Transverse colon (tissue), 4 donors: ENCODE data around the gene RBBP8. TPM values are rescaled to one million over a fixed set of nuclear protein-coding genes. Genes with fewer than 3 reads are reported as not detected.
"Not testable (repeated sequence)": the region's sequence is repeated elsewhere in the genome, so short reads cannot be mapped to it uniquely, and the experiment has no call there.

Experiments used
- DNase-seq: peaks from one replicate; pipeline ENCODE4 v3.0.0-alpha.2; 2019
- H3K27ac ChIP-seq, 4 donors: fragments of 200-600 bp; sonication (generic); 2 replicates each; pipeline ENCODE4 v1.5.1; 2016 to 2018; ENCODE audit warnings: inconsistent platforms in 4 of 4
- H3K27me3 ChIP-seq: fragments of 200-600 bp; sonication (generic); 2 replicates; pipeline ENCODE4 v1.5.1; 2017; ENCODE audit warnings: inconsistent platforms
- H3K36me3 ChIP-seq, 4 donors: fragments of 200-600 bp; sonication (generic); 2 replicates each; pipeline ENCODE4 v1.5.1; 2017 to 2019; ENCODE audit warnings: inconsistent platforms in 4 of 4
- H3K4me1 ChIP-seq, 4 donors: fragments of 200-600 bp; sonication (generic); 2 replicates each; pipeline ENCODE4 v1.5.1; 2017 to 2020; ENCODE audit warnings: inconsistent platforms in 4 of 4
- H3K4me3 ChIP-seq, 4 donors: fragments of 200-600 bp; sonication (generic); 1 replicate in 1 of 4; 2 replicates in 3 of 4; pipeline versions ENCODE4 v1.5.1 to v1.6.1; 2017 to 2019; ENCODE audit warnings: inconsistent platforms in 4 of 4
- H3K9me3 ChIP-seq, 2 donors: fragments of 200-600 bp; sonication (generic); 2 replicates each; pipeline ENCODE4 v1.5.1; 2017 to 2019; ENCODE audit warnings: inconsistent platforms in 2 of 2
- CTCF ChIP-seq, 5 experiments: fragments of 200-600 bp in 3 of 5; fragments of 450-650 bp in 2 of 5; sonication (generic) in 3 of 5; IDR thresholded peaks; 1 replicate in 2 of 5; 2 replicates in 3 of 5; pipeline ENCODE4 v1.5.1; 2016 to 2017; ENCODE audit warnings: antibody characterized with exemption in 5 of 5, inconsistent platforms in 3 of 5, mild to moderate bottlenecking in 2 of 5, moderate library complexity in 1 of 5
- EP300 ChIP-seq: sonication (generic); formaldehyde crosslinking; IDR thresholded peaks from one replicate; pipeline ENCODE4 v1.6.1; 2017; ENCODE audit warnings: antibody characterized with exemption, low read depth
- POLR2A ChIP-seq: fragments of 450-650 bp; IDR thresholded peaks from one replicate; pipeline ENCODE4 v1.6.1; 2016; ENCODE audit warnings: antibody characterized with exemption, mild to moderate bottlenecking, moderate library complexity
- POLR2AphosphoS5 ChIP-seq, 3 donors: sonication (generic); formaldehyde crosslinking; IDR thresholded peaks; one replicate each; pipeline ENCODE4 v1.6.1; 2016; ENCODE audit warnings: antibody characterized with exemption in 3 of 3
- WGBS, 2 donors: methylation state at CpG; one replicate each; pipeline ENCODE4 v1.1.5; 2018; ENCODE audit warnings: low coverage in 1 of 2; 5-methylcytosine and 5-hydroxymethylcytosine counted together
- in situ Hi-C, 4 donors: fragments of 200-750 bp; cut with MboI; loops; one replicate each; pipeline versions ENCODE4 v1.15.0 to v1.15.1; 2017; ENCODE audit warnings: low sequenced_read_pairs in 3 of 4, low pct_ligation_motif_present in 1 of 4, low pct_unique_long_range_greater_than_20kb in 1 of 4
- intact Hi-C: fragments of 100-400 bp; cut with DNase I; formaldehyde crosslinking; loops from one replicate; pipeline ENCODE4 v1.15.1; 2023; ENCODE audit warnings: low total_unique reads
- total RNA-seq, 4 donors: library from RNA; depleted of rRNA; stranded (reverse); fragments of >200 nt; gene quantifications; one replicate each; pipeline ENCODE4 v1.1.0, GENCODE V29; 2016

RBBP8 gene
- total RNA-seq, 4 donors from 2014 or later: 20.7 to 44.1 (median 38.6) TPM

GRCh38 chr18:22952525-22952924, 19.4 kb downstream of the RBBP8 start:
- H3K27me3 ChIP-seq: no peaks in the 10 kb centered on the region
- H3K4me1 ChIP-seq: no peaks in the 10 kb centered on the region
- 93 to 97% methylated on average over 3 of the region's 3 CpGs for WGBS, 2 donors
- in situ Hi-C loops: no loop called here
- intact Hi-C loops: no loop called here
- H3K9me3 ChIP-seq: no peaks in the 10 kb centered on the region
- H3K36me3 ChIP-seq: peaks cover 0 to 13% (median 3%) of the 10 kb centered on the region in 4 donors
- TF ChIP-seq POLR2AphosphoS5 (IDR thresholded peaks at IDR 0.05) (no peak), POLR2A (no peak), CTCF (IDR thresholded peaks at IDR 0.05) (no peak), EP300 (no peak)
- no peak overlapping the region for H3K4me3 ChIP-seq
- H3K27ac ChIP-seq: no peak overlapping the region
- no peak for DNase-seq

- H3K4me3 ChIP-seq, DNase-seq, H3K27me3 ChIP-seq, intact Hi-C loops, in situ Hi-C loops, H3K4me1 ChIP-seq, H3K27ac ChIP-seq, H3K9me3 ChIP-seq: not testable (repeated sequence)
- peaks cover 0 to 13% (median 3%) of the 10 kb centered on the region in 4 donors for H3K36me3 ChIP-seq
- 85 to 90% methylated on average over 2 to 4 of the region's 4 CpGs for WGBS, 2 donors
Measured at GRCh38 chr18:22953982-22954381, 20.9 kb downstream of the RBBP8 start.

GRCh38 chr18:22956226-22956625, 23.1 kb downstream of the RBBP8 start:
- Histone ChIP-seq H3K36me3 (peaks cover 0 to 5% (median 0%) of the 10 kb centered on the region in 4 donors), H3K27me3 (no peaks in the 10 kb centered on the region), H3K4me3 (no peak overlapping the region), H3K4me1 (no peaks in the 10 kb centered on the region), H3K9me3 (no peaks in the 10 kb centered on the region), H3K27ac (no peak overlapping the region)
- intact Hi-C loops (no loop called here), in situ Hi-C loops (no loop called here)
- DNase-seq: no peak
- TF ChIP-seq POLR2AphosphoS5 (IDR thresholded peaks at IDR 0.05) (no peak), EP300 (no peak), POLR2A (no peak)
- 94 to 100% methylated on average over 3 of the region's 3 CpGs for WGBS, 2 donors

GRCh38 chr18:22961156-22961555, 28.0 kb downstream of the RBBP8 start:
- no peaks in the 10 kb centered on the region for H3K9me3 ChIP-seq
- H3K4me1 ChIP-seq: no peaks in the 10 kb centered on the region
- WGBS, 2 donors: 95 to 100% methylated on average over 1 of the region's 1 CpG
- H3K27me3 ChIP-seq: no peaks in the 10 kb centered on the region
- no peaks in the 10 kb centered on the region for H3K36me3 ChIP-seq
- in situ Hi-C loops: no loop called here
- intact Hi-C loops: no loop called here
- no peak overlapping the region for H3K4me3 ChIP-seq
- no peak for TF ChIP-seq POLR2AphosphoS5 (IDR thresholded peaks at IDR 0.05)
- H3K27ac ChIP-seq: no peak overlapping the region
- DNase-seq: no peak

GRCh38 chr18:22962004-22962403, 28.9 kb downstream of the RBBP8 start:
- no peak for DNase-seq
- TF ChIP-seq CTCF (IDR thresholded peaks at IDR 0.05) (no peak), EP300 (no peak), POLR2AphosphoS5 (IDR thresholded peaks at IDR 0.05) (no peak), POLR2A (no peak)
- H3K27ac ChIP-seq: no peak overlapping the region
- H3K4me3 ChIP-seq: no peak overlapping the region
- in situ Hi-C loops (no loop called here), intact Hi-C loops (no loop called here)
- no peaks in the 10 kb centered on the region for H3K36me3 ChIP-seq
- no peaks in the 10 kb centered on the region for H3K4me1 ChIP-seq
- H3K9me3 ChIP-seq: no peaks in the 10 kb centered on the region
- H3K27me3 ChIP-seq: no peaks in the 10 kb centered on the region

GRCh38 chr18:22964116-22964515, 31.0 kb downstream of the RBBP8 start:
- no peaks in the 10 kb centered on the region for H3K27me3 ChIP-seq
- H3K4me3 ChIP-seq: no peak overlapping the region
- in situ Hi-C loops (no loop called here), intact Hi-C loops (no loop called here)
- no peaks in the 10 kb centered on the region for H3K9me3 ChIP-seq
- no peaks in the 10 kb centered on the region for H3K36me3 ChIP-seq
- WGBS, 2 donors: 93 to 100% methylated on average over 1 to 3 of the region's 3 CpGs
- no peaks in the 10 kb centered on the region for H3K4me1 ChIP-seq
- no peak overlapping the region for H3K27ac ChIP-seq
- no peak for DNase-seq
- TF ChIP-seq POLR2AphosphoS5 (IDR thresholded peaks at IDR 0.05) (no peak), CTCF (IDR thresholded peaks at IDR 0.05) (no peak)
